IPS-NIHi11 (cell line): ENCODE data around the gene CMBL.
"Not testable (repeated sequence)": the region's sequence is repeated elsewhere in the genome, so short reads cannot be mapped to it uniquely, and the experiment has no call there.

Source experiments
- DNase-seq: peaks from one replicate; pipeline ENCODE4 v3.0.0; 2012; ENCODE audit warnings: mixed read lengths, low spot score

The CMBL gene

DNA sequence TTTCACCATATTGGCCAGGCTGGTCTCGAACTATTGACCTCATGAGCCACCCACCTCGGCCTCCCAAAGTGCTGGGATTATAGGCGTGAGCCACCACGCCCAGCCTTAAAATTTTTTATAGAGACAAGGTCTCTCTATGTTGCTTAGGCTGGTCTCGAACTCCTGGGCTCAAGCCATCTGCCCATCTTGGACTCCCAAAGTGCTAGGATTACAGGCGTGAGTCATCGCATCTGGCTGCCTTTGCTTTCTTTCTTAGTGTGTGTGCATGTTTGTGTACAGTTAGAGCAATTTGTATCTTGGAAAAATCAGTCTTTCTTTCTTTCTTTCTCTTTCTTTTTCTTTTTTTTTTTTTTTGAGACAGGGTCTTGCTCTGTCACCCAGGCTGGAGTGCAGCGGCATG lies 22.3 kb downstream of the CMBL start:
- DNase-seq = not testable (repeated sequence)

DNA sequence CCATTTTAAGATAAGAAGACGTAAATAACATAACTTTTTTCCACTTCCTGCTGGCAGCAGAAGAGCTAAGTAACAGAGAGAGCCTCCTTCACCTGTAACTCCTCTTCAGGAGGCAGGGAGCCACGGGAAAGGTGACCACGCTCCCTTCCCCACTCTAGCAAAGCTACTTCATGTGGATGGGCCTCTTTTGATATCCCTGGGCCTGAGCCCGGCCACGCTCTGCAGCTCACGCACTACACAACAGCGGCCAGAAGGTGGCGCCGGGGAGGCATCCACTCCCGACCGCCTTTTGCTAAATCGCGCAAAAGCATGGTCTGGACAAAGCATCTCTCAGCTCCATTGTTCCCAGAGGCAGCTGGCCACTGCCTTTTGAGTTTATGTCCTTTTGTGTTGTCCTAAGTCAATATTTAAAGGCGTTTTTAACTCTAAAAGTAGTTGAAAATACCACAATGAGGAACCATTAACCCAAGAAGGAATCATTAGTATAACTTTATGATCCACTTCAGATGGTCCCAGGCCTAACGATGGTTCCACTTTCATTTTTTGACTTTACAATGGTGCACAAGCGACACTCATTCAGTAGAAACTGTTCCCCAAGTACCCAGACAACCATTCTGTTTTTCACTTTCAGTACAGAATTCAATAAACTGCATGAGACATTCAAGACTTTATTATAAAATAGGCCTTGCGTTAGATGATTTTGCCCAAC lies 23.6 kb downstream of the CMBL start:
- peak; percentile 91 for DNase-seq

DNA sequence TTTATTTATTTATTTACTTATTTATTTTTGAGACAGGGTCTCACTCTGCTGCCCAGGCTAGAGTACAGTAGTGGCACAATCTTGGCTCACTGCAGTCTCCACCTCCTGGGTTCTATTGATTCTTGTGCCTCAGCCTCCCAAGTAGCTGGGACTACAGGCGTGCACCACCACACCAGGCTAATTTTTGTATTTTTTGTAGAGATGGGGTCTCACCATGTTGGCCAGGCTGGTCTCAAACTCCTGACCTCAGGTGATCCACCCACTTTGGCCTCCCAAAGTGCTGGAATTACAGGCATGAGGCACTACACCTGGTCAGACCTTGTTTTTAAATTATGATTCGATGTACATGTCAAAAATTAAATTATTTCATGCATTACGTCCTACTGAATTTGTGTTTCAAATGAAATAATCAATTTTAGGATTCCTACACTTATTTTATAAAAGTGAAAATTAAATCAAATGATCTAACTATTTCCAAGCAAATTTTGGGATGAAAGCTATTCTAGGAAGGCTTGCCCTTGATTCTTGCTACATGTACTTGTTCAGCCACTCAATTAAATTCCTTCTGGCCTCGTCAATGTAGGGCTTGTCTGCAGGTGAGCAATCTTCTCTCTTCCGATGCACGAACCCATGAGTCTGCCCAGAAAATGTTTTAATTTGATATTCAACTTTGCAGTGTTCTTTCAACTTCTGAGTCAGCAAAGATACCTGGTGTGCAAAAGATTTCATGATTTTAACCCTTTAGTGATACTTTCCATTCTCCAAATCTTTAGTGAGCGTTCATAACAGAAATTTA lies 27.6 kb downstream of the CMBL start:
- no peak for DNase-seq

DNA sequence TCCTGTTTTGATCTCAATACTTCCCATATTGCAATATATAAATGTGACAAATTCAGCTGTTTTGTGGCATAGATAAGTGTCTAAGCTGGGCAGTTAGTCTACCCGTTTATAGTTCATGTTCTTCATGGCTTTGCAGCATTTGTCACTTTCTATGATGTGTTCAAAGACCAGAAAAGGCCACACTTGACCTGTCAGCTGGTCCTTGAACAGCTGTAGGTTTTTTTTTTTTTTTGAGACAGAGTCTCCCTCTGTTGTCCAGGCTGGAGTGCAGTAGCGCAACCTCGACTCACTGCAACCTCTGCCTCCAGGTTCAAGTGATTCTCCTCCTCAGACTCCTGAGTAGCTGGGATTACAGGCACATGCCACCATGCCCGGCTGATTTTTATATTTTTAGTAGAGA lies 28.4 kb downstream of the CMBL start:
- DNase-seq = no peak

DNA sequence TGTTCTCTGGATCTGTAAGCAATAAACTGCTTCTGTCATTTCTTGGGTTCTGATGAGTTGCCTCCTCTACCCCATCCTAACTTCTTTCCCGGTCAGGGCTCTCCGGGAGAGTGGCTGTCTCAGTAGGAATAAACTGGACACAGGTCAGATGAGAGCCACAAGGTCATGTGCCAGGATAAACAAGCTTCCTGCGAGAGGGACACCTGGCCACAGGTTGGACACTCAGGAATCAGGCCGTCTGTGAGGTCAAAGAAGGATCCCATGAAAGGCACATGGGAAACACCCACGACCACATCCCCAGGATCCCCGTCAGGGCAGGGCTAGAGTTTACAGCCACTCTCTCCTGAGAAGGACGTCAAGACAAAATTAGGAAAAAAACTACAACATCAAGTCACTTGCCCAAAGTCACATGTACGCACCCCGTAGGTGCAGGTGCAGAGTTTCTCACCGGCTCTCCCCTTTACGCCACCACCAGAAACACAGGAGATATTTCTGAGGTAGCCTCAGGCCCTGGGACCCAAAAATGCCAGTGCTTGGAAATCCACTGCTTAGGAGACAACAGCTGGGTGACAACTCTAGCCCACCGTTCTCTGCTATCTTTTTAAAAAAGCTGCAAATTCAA lies 28.9 kb downstream of the CMBL start:
- DNase-seq = no peak

DNA sequence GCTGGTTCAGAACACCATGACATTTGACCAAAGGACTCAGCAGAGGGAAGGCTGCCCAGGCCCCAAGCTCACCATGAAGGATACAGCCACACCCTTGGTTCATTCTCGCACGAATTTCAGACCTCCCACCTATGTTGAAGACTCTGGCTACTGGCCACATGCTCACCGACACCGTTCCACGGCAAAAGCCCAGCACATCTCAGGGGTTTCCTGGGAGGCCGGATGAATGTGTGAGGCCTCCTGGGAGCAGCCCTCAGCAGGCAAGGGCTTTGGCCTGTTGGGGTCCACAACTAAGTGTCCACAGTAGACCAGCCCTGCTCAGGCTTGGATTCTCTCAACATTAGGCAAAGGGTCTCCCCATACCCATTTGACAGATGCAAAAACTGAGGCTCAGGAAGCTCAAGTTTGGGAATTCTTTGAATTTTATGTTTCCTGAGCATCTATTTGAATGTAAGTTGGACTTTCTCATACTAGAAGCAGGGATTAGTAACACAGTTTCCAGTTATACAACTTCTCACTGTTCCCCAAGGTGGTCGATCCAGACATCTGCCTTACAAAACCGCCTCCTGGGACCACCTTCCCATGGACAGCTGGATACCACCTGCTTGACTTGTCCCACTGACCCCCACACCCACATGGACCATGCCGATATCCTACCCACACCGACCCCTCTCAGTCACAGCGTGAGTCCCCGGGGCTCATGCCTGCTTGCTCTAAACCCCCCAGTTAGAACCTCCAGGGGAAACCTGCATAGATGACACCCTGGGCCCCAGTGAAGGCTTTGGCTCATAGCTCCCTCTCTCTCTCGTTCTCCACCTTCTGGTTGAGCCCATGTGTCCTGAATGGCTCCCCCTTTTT lies 29.7 kb downstream of the CMBL start:
- DNase-seq = no peak

DNA sequence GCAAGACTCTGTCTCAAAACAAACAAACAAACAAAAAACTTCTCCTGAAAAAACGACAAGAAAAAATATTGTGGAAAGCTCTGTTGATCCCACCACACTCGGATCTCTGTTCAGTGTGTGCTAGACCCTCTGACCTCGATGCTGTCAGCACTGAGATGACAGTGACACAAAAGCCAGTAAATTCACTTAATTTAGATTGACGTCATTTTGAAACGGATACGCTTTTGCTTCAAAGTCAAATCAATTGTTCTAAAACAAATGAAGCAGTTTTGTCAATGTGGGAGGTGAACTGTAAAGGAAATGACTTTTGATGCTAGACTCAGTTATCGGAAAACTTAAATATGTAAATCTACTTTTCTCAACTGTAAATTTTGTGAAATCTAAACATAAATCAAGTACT lies 31.0 kb downstream of the CMBL start:
- no peak for DNase-seq

DNA sequence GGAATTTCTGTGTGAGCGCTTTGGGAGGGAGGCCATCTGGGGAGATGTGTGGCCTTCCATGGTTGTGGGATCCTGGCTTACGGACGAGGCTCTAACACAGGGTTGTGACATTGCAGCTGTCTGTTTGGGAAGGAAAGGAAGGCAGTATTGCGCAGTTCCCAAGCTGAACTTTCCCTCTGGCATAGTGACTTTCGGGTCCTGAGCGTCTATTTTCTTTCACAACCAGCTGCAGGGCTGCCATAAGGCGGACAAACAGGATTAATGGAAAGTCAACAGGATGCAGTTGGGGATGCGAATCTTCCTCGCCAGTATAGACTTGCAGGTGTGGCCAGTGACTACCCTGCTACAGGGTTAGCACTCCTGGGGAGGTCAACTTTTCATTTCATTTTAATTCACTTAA lies 31.7 kb downstream of the CMBL start:
- no peak for DNase-seq

DNA sequence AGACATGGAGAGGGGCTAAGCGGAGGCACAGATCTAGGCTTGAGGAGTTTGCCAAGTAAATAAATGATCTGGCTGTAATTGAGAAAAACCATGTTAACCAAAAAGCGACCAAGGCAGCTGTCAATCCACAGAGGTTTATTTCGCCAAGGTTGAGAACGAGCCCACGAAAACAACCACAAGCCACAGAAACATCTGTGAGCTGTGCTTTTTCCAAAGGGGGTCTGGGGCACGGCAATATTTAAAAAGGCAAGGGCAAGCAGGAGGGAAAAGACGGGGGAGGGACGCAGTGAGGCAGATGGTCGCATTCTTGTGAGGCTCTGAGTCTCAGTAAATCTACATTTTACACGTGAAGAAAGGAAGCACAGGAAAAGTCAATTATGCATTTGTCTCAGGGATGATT lies 32.2 kb downstream of the CMBL start:
- no peak for DNase-seq

DNA sequence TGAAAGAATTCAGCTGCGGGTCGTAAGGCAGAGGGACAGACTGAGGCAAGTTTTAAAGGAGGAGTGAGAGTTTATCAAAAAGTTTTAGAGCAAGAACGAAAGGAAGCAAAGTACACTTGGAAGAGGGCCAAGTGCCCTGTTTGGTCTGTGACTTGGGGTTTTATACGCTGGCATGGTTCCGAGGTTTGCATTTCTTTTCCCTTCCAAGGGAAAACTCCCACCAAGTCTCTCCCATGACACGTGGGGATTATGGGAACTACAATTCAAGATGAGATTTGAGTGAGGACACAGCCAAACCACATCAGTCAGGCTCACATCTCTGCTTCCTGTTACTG lies 34.9 kb downstream of the CMBL start:
- not testable (repeated sequence) for DNase-seq

DNA sequence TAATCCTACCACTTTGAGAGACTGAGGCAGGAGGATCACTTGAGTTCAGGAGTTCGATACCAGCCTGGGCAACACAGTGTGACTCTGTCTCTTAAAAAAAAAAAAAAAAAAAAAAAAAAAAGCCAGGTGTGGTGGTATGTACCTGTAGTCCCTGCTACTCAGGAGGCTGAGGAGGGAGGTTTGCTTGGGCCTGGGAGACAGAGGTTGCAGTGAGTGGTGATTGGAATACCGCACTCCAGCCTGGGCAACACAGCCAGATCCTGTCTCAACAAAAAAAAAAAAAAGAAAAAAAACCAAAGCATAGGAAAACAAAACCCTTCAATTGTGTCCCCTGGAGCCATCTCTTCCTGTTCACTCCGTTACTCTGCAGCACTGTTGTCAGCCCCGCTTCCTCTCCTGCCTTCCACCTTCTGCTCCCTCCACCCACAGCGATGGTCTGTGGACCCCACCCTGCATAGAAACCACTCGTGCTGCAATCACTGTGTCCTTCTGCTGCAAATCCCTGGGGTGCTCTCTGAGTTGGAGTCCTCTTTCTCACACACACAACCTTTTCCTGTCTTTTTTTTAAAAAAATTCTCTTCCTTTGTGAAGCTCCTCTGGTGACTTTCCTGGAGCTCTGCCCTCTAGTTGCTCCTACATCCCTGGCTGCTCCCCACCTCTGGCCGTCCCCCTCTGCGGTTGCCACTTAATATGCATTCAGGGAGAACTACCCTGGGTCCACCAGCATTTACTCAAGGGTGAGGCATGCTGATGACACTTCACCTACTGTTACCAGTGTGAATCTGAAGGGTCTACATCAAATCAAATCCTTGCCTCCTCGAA lies 35.4 kb downstream of the CMBL start:
- no peak for DNase-seq

DNA sequence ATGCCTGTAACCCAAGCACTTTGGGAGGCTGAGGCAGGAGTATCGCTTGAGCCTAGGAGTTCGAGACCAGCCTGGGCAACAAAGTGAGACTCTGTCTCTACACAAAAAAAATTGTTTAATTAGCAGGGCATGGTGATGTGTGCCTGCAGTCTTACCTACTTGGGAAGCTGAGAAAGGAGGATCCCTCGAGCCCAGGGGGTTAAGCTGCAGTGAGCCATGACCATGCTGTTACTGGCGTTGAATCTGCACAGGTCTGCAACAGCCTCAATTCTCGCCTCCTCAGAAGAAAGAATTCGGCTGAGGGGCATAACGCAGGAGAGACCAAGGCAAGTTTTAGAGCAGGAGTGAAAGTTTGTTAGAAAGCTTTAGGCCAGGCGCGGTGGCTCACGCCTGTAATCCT lies 39.6 kb downstream of the CMBL start:
- DNase-seq = no peak

DNA sequence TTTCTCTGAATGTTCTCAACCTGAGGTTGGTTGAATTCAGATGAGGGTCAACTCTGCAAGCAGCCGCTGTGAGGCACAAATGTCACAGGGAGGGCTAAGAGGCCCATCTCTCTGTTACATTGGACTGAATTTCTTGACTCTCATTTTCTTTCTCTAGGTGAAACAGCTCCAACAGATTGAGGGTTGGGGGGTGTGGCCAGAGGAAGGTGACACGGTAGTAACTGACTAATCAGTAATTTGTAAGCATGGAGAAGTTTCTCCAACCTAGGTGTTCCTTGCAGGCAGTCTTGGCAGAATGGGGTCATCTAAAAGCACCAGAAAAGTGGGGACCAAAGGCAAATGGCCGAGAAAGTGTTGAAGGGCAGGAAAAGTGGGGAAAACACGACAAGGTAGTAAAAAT lies 40.9 kb downstream of the CMBL start:
- DNase-seq = no peak

DNA sequence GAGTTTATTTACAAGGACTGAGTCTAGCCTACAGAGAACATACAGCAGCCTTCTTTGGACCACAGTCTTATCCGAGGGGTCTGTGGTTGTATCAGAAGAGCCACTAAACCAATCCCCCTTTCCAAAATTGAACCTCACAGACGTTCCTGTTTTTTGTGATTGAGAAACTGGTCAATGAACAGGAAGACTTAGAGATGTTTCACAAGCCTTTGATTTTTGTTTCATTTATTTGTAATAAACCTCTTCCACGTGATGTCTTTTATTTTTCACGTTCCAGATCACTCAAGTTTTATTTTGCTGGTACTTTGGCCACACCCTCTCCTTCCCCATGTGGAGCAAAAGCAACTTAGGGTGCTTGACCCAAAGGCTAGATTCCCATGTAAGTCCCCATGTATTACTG lies 41.6 kb downstream of the CMBL start:
- no peak for DNase-seq

DNA sequence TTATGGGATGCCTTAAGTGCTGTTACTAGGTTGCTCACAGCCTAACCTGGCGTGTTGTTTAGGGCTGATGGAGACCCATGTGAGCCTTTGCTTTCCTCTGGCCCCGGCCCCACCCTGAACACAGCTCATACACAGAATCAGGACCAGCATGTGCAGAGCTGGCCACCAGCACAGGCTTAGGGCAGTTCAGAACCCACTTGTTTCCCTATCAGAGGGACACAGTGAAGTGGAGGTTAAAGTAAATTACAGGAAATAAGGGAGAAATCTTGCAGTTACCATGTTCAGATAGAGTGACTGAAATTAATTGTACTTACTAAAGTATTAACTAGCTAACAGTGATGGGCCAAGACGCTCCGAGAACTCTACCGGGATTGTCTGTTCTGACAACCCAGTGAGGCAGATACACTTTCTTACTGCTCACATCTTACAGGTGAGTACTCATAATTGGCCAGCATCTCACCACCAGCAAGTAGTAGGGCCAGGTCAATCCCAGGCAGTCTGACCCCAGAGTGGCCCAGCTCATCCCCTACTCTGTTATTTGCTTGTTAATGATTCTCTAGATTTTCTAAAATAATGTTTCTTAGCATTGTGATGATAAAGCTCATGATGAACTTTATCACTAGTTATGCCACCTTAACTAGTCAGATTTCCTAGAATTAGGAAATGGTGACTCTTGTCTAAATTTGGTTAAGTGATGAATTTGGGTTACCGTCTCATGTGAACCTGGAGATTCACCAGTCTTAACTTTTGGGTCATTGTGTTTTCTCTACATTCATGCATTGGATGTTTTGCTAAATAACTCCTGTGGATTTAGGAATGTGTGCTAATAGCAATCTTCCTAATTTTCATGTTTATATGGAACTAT lies 42.2 kb downstream of the CMBL start:
- DNase-seq = no peak

DNA sequence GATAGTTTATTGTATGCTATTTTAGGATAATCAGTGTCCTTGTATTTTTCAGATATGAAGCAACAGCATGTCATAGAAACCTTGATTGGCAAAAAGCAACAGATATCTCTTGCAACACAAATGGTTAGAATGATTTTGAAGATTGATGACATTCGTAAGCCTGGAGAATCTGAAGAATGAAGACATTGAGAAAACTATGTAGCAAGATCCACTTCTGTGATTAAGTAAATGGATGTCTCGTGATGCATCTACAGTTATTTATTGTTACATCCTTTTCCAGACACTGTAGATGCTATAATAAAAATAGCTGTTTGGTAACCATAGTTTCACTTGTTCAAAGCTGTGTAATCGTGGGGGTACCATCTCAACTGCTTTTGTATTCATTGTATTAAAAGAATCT lies 43.1 kb downstream of the CMBL start:
- no peak for DNase-seq

DNA sequence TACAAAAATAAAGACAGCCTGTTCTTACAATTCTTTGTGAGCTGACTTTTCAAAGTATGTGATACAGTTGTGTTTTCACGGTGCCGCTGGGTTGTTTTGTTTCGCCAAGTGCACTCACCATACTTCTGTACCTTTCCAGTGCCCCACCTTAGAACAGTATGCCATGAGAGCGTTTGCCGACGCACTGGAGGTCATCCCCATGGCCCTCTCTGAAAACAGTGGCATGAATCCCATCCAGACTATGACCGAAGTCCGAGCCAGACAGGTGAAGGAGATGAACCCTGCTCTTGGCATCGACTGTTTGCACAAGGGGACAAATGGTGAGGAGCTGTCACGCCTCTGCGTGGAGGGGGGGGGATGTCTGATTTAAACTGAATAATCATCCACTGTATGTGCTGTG lies 44.7 kb downstream of the CMBL start:
- no peak for DNase-seq

DNA sequence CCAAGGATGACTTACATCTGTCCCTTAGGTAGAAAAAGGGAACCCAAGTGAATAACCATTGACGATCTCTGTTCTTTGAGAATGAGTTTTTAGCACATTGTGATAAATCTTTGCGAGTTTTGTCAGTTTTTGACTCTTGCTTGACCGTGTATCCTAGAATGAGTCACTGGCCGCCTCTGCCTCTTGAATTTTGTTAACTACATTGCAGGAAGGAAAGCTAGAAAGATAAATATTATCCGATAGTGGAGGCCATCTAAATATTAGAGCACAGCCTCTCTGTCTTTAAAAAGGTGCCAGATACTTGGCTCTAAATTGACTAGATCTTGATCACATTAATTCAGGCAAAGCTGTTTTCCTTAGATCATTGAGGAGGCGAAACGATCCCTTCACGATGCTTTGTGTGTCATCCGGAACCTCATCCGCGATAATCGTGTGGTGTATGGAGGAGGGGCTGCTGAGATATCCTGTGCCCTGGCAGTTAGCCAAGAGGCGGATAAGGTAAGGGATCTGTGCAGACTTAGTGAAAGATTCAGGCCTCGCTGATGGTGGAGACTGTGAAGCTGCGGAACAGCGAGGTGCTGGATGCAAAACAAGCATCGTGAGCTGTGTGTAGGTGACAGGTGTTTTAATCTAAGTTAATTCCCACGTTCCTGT lies 45.5 kb downstream of the CMBL start:
- no peak for DNase-seq

DNA sequence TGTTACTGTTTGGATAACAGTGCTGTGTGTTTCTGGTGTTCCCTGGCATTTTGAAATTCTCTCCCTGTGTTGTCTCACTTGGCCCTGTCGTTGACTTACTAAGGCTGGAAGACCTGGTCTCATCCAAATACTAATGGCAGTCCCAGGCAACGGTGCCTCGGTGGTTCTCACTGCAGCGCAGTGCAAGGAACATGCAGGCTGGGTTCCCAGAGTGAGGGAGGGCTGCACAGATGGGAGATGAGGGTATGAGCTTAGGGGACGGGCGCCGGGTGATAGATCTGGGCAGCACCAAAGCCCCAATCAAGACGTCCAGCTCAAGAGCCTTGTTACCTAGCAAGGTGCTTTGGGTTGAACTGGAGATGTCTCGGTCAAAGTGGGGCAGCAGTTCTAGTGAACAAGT lies 46.6 kb downstream of the CMBL start:
- DNase-seq = no peak

DNA sequence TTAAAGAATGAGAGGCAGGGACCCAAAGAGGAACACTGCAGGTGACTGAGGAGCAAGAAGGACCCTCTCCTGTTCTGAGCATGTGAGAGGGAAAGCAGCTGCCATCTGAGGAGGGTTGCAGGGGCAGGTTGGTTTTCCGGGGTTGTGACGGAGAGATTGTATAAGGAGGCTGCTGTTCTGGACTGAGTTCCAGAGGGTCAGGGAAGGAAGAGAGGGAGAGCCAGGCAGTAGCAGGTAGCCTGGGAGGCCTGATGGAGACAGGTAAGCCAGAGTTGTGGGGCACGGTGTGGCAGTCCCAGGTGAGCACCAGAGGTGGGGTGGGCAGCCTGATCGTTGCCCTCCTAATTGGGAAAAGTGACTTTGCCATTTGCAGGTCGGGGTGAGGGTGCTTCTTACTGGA lies 47.8 kb downstream of the CMBL start:
- DNase-seq = no peak
